HG03097 (cell line): ENCODE results near the gene BCL6.
"Not testable (repeated sequence)": the region's sequence is repeated elsewhere in the genome, so short reads cannot be mapped to it uniquely, and the experiment has no call there.

Source experiments
- ATAC-seq: cut with Tn5 transposase; IDR thresholded peaks from one replicate; pipeline ENCODE4 v1.9.1; 2021; ENCODE audit not compliant: unreplicated experiment, low FRiP score

The BCL6 gene

DNA sequence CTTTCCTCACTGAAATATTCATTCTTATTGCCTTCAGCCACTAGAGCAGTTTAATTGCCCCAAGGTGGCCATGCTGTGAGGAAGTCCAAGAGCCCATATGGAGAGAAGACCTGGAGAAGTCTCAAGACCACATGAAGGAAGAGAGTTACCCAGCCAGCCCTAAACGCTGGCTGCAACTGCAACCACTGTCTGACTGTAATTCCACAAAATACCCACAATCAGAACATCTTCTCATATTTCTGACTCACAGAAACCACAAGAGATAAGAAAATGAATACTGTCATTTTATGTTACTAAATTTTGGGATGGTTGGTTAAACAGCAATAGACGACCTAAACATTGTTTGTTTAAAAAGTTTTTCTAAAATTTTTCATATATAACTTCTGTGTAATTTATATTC lies 60.4 kb downstream of the BCL6 start:
- no peak for ATAC-seq

DNA sequence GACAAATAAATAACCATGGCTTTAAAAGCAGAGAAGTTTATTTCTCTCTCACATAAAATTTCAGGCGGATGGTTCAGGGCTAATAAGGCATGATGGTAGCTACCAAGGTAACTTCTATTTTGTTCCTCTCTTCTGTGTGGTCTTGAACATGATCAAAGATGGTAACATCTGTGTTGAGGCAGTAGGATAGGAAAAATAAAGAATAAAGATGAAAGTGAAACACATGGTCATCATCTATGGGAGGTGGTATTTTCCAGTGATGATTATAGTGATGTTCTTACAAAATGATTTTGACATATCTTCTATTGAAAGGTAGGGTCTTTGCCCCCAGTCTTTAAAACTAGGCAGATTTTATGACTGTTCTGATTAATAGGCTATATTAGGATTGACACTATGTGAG lies 60.8 kb downstream of the BCL6 start:
- ATAC-seq = no peak

DNA sequence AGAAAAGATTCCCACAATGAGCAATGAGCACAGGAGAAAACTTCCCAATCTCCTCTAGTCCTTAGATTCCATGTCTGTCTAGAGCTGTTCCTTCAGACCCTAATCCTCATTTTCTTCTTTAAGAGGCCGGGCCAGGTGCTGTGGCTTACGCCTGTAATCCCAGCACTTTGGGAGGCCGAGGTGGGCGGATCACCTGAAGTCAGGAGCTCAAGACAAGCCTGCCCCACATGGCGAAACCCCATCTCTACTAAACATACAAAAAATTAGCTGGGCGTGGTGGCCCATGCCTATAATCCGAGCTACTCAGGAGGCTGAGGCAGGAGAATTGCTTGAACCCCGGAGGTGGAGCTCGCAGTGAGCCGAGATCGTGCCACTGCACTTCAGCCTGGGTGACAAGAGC lies 63.5 kb downstream of the BCL6 start:
- ATAC-seq = not testable (repeated sequence)

- ATAC-seq = no peak
These were observed 65.5 kb downstream of the BCL6 start for GRCh38 chr3:187679638-187680396.

DNA sequence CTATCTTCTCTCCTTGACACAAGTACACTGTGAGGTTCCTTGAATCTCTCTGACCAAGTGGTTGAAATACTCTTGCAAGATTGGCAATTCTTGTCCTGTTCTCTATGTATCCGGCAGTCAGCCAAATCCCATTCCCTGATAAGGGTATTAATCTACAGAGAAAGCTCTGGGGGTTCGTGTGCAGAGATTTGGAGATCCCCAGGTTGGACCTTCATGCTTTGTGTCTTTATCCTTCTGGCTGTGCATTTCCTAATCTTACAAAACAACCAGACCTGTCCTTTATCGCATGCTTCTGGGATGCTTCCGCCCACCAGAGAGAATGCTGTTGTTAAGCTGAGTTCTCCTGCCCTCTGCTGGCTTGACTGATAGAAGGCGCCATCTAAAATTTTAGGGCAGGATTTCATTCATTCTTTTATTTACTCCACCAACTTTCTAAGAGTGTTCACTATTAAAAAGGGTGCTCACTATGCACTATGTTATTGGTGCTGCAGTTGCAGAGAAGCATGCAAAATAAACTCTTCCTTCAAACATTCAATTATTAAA lies 66.5 kb downstream of the BCL6 start:
- no peak for ATAC-seq

DNA sequence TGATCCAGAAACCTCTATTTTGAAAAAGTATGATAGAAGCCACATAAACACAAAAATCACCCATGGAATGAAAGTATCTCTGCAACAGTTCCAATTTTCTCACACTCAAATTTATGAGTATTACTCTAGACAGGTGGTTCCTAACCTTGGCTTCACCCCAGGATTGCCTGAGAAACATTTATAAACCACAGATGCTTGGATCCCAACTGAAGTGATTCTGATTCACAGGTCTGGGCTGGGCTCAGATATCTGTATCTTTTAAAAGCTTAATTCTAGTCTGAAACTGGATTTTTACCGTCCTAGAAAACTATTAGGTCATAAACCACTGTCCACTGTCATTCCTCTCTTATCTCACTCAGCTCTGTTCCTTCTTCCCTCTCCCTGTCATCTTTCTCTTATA lies 67.7 kb downstream of the BCL6 start:
- ATAC-seq = no peak

GRCh38 chr3:187673012-187673411 lies 72.3 kb downstream of the BCL6 start:
- ATAC-seq = no peak
